Mesodermal cell (in vitro differentiated cells): Measurements from ENCODE around the gene SLC8A3.

Experiments used
- H3K27ac ChIP-seq: 2 replicates; pipeline ENCODE4 v1.7.0; 2013; ENCODE audit warnings: mild to moderate bottlenecking, low read depth, low read length, moderate library complexity; ENCODE audit not compliant: severe bottlenecking
- H3K36me3 ChIP-seq: 2 replicates; pipeline ENCODE4 v1.7.1; 2013; ENCODE audit warnings: mild to moderate bottlenecking, low read length, moderate library complexity; ENCODE audit not compliant: control insufficient read depth, insufficient read depth
- H3K4me1 ChIP-seq: one replicate; pipeline ENCODE4 v1.7.1; 2013; ENCODE audit warnings: mild to moderate bottlenecking, low read length; ENCODE audit not compliant: insufficient read depth, control insufficient read depth, poor library complexity, severe bottlenecking
- H3K4me3 ChIP-seq: 2 replicates; pipeline ENCODE4 v1.7.0; 2013; ENCODE audit warnings: low read length, control low read depth, mild to moderate bottlenecking; ENCODE audit not compliant: insufficient read depth, poor library complexity, severe bottlenecking; ENCODE audit errors: extremely low read depth
- H3K9me3 ChIP-seq: 2 replicates; pipeline ENCODE4 v1.7.1; 2013; ENCODE audit warnings: mild to moderate bottlenecking, low read length, moderate library complexity; ENCODE audit not compliant: control insufficient read depth
- WGBS, 2 experiments: methylation state at CpG; one replicate each; pipeline ENCODE4 v1.1.5; 2013; ENCODE audit warnings: missing lambda C conversion rate in 2 of 2; ENCODE audit not compliant: insufficient coverage in 2 of 2; 5-methylcytosine and 5-hydroxymethylcytosine counted together

SLC8A3 gene

GRCh38 chr14:70148351-70148750, 40.4 kb downstream of the SLC8A3 start:
- Histone ChIP-seq H3K4me3 (no peak overlapping the region), H3K9me3 (no peaks in the 10 kb centered on the region), H3K36me3 (no peaks in the 10 kb centered on the region), H3K27ac (no peak overlapping the region), H3K4me1 (no peaks in the 10 kb centered on the region)
- WGBS, 2 experiments, result 80% methylated on average over 1 of the region's 3 CpGs; no CpG with 5 or more reads in 1 of the 2 experiments

GRCh38 chr14:70144046-70144445, 44.7 kb downstream of the SLC8A3 start:
- H3K4me3 ChIP-seq, result no peak overlapping the region
- 94% methylated on average over 2 of the region's 6 CpGs; no CpG with 5 or more reads in 1 of the 2 experiments for WGBS, 2 experiments
- H3K9me3 ChIP-seq, result no peaks in the 10 kb centered on the region

GRCh38 chr14:70143306-70143705, 45.4 kb downstream of the SLC8A3 start:
- no peaks in the 10 kb centered on the region for H3K9me3 ChIP-seq
- no peaks in the 10 kb centered on the region for H3K4me1 ChIP-seq
- H3K36me3 ChIP-seq, result no peaks in the 10 kb centered on the region
- H3K4me3 ChIP-seq, result no peak overlapping the region
- 78 to 92% methylated on average over 2 to 3 of the region's 5 CpGs for WGBS, 2 experiments
- H3K27ac ChIP-seq, result no peak overlapping the region

More at GRCh38 chr14:70144046-70144445, 44.7 kb downstream of the SLC8A3 start:
- no peaks in the 10 kb centered on the region for H3K4me1 ChIP-seq
- no peak overlapping the region for H3K27ac ChIP-seq
- H3K36me3 ChIP-seq, result no peaks in the 10 kb centered on the region

GRCh38 chr14:70140614-70141013, 48.1 kb downstream of the SLC8A3 start:
- no peaks in the 10 kb centered on the region for H3K36me3 ChIP-seq

GRCh38 chr14:70139384-70139783, 49.4 kb downstream of the SLC8A3 start:
- 86 to 91% methylated on average over 4 to 5 of the region's 5 CpGs for WGBS, 2 experiments
- Histone ChIP-seq H3K27ac (no peak overlapping the region), H3K4me1 (no peaks in the 10 kb centered on the region), H3K4me3 (no peak overlapping the region), H3K36me3 (no peaks in the 10 kb centered on the region), H3K9me3 (no peaks in the 10 kb centered on the region)

More at GRCh38 chr14:70140614-70141013, 48.1 kb downstream of the SLC8A3 start:
- Histone ChIP-seq H3K4me1 (no peaks in the 10 kb centered on the region), H3K9me3 (no peaks in the 10 kb centered on the region), H3K27ac (no peak overlapping the region), H3K4me3 (no peak overlapping the region)
- WGBS, 2 experiments, result 71 to 88% methylated on average over 1 of the region's 1 CpG

- 100% methylated on average over 2 to 3 of the region's 3 CpGs for WGBS, 2 experiments
- no peaks in the 10 kb centered on the region for H3K9me3 ChIP-seq
- no peaks in the 10 kb centered on the region for H3K36me3 ChIP-seq
- no peak overlapping the region for H3K4me3 ChIP-seq
- H3K27ac ChIP-seq, result no peak overlapping the region
- H3K4me1 ChIP-seq, result no peaks in the 10 kb centered on the region
These were observed 51.0 kb downstream of the SLC8A3 start for GRCh38 chr14:70137788-70138187.

- WGBS, 2 experiments, result 79 to 88% methylated on average over 2 of the region's 2 CpGs
- no peaks in the 10 kb centered on the region for H3K9me3 ChIP-seq
- no peak overlapping the region for H3K27ac ChIP-seq
- H3K36me3 ChIP-seq, result no peaks in the 10 kb centered on the region
- no peaks in the 10 kb centered on the region for H3K4me1 ChIP-seq
- no peak overlapping the region for H3K4me3 ChIP-seq
These were observed 55.3 kb downstream of the SLC8A3 start for GRCh38 chr14:70133461-70133860.

- 88% methylated on average over 1 of the region's 1 CpG; no CpG with 5 or more reads in 1 of the 2 experiments for WGBS, 2 experiments
- Histone ChIP-seq H3K4me3 (no peak overlapping the region), H3K9me3 (no peaks in the 10 kb centered on the region), H3K36me3 (no peaks in the 10 kb centered on the region), H3K4me1 (no peaks in the 10 kb centered on the region), H3K27ac (no peak overlapping the region)
These were observed 58.3 kb downstream of the SLC8A3 start for GRCh38 chr14:70130482-70130881.

- Histone ChIP-seq H3K27ac (no peak overlapping the region), H3K4me1 (no peaks in the 10 kb centered on the region), H3K36me3 (no peaks in the 10 kb centered on the region), H3K9me3 (peaks cover 3% of the 10 kb centered on the region), H3K4me3 (no peak overlapping the region)
- 57 to 81% methylated on average over 1 to 6 of the region's 7 CpGs for WGBS, 2 experiments
These were observed 61.6 kb downstream of the SLC8A3 start for GRCh38 chr14:70127186-70127585.

- Histone ChIP-seq H3K9me3 (peaks cover 5% of the 10 kb centered on the region), H3K4me3 (no peak overlapping the region), H3K36me3 (no peaks in the 10 kb centered on the region), H3K4me1 (no peaks in the 10 kb centered on the region), H3K27ac (no peak overlapping the region)
- WGBS, 2 experiments, result 86% methylated on average over 1 of the region's 2 CpGs
These were observed 65.0 kb downstream of the SLC8A3 start for GRCh38 chr14:70123796-70124195.

GRCh38 chr14:70121521-70121920, 67.2 kb downstream of the SLC8A3 start:
- no peaks in the 10 kb centered on the region for H3K36me3 ChIP-seq
- no CpG with 5 or more reads among the region's 1 CpG for WGBS, 2 experiments
- peak overlapping the region; percentile 23 for H3K27ac ChIP-seq
- H3K4me3 ChIP-seq, result no peak overlapping the region
- no peaks in the 10 kb centered on the region for H3K4me1 ChIP-seq
- peaks cover 5% of the 10 kb centered on the region for H3K9me3 ChIP-seq
